HepG2 (cell line): ENCODE results near the gene PEX11A. TPM values are rescaled to one million over a fixed set of nuclear protein-coding genes. Genes with fewer than 3 reads are reported as not detected.
A peak's percentile ranks its signal among the peaks of the same experiment; 100 is the strongest.

Experiments
- ATF1 ChIP-seq: IDR thresholded peaks from 2 replicates; pipeline ENCODE4 v1.6.1; 2016; ENCODE audit warnings: mild to moderate bottlenecking, control low read depth
- ATF6 ChIP-seq: sonication (generic); formaldehyde crosslinking; conservative IDR thresholded peaks from 2 replicates; pipeline ENCODE4 v1.4.0; 2020; ENCODE audit warnings: missing genetic modification reagents
- BORCS8-MEF2B ChIP-seq: sonication (generic); formaldehyde crosslinking; IDR thresholded peaks from 2 replicates; pipeline ENCODE4 v1.8.0; 2022; ENCODE audit warnings: mild to moderate bottlenecking, missing genetic modification reagents
- ELF3 ChIP-seq: IDR thresholded peaks from 2 replicates; pipeline ENCODE4 v1.6.1; 2016; ENCODE audit warnings: missing genetic modification reagents, missing compliant biosample characterization
- GABPA ChIP-seq, 2 experiments: IDR thresholded peaks; 2 replicates each; pipeline ENCODE4 v1.6.1; 2011 to 2016; ENCODE audit warnings: low read depth in 2 of 2, low read length in 1 of 2, missing biosample characterization in 1 of 2, missing genetic modification characterization in 1 of 2
- KDM2A ChIP-seq: sonication (generic); formaldehyde crosslinking; IDR thresholded peaks from 2 replicates; pipeline ENCODE4 v1.4.0; 2020; ENCODE audit warnings: low read depth, missing genetic modification reagents, borderline replicate concordance
- MBD4 ChIP-seq: IDR thresholded peaks from 2 replicates; pipeline ENCODE4 v1.6.1; 2012; ENCODE audit warnings: low read length, inconsistent platforms, borderline replicate concordance
- MTA3 ChIP-seq: sonication (generic); formaldehyde crosslinking; IDR thresholded peaks from 2 replicates; pipeline ENCODE4 v1.4.0; 2020; ENCODE audit warnings: missing genetic modification reagents
- NONO ChIP-seq, 2 experiments: fragments of 450-650 bp in 1 of 2; sonication (generic) in 1 of 2; formaldehyde crosslinking in 1 of 2; IDR thresholded peaks in 1 of 2; conservative IDR thresholded peaks in 1 of 2; 2 replicates each; pipeline versions ENCODE4 v1.6.1 to v1.8.0; 2017 to 2022; ENCODE audit warnings: mild to moderate bottlenecking in 1 of 2, missing genetic modification reagents in 1 of 2, moderate library complexity in 1 of 2
- SPEN ChIP-seq: sonication (generic); formaldehyde crosslinking; IDR thresholded peaks from 2 replicates; pipeline ENCODE4 v1.5.1; 2020; ENCODE audit warnings: low read depth, mild to moderate bottlenecking, missing genetic modification reagents
- YY1 ChIP-seq: IDR thresholded peaks from 2 replicates; pipeline ENCODE4 v1.6.1; 2011; ENCODE audit warnings: low read length, low read depth, moderate library complexity, mild to moderate bottlenecking; ENCODE audit not compliant: insufficient read depth, insufficient replicate concordance
- ZFP36L1 ChIP-seq: sonication (generic); formaldehyde crosslinking; IDR thresholded peaks from 2 replicates; pipeline ENCODE4 v1.8.0; 2022; ENCODE audit warnings: mild to moderate bottlenecking, missing genetic modification reagents, moderate library complexity
- ZNF30 ChIP-seq: sonication (generic); formaldehyde crosslinking; IDR thresholded peaks from 2 replicates; pipeline ENCODE4 v1.5.0; 2020; ENCODE audit warnings: mild to moderate bottlenecking, missing genetic modification reagents
- ZNF558 ChIP-seq: sonication (generic); formaldehyde crosslinking; IDR thresholded peaks from 2 replicates; pipeline ENCODE4 v1.9.0; 2022; ENCODE audit warnings: mild to moderate bottlenecking, missing genetic modification reagents, borderline replicate concordance
- ZNF644 ChIP-seq: IDR thresholded peaks from 2 replicates; pipeline ENCODE4 v1.6.1; 2016; ENCODE audit warnings: low read depth
- polyA plus RNA-seq, 8 experiments: library from polyadenylated mRNA; depleted of rRNA in 3 of 8; stranded (reverse) in 7 of 8; unstranded in 1 of 8; fragments of >200 nt; fragmentation: Illumina TruSeq in 4 of 8; extraction: Trizol in 4 of 8; gene quantifications; 2 replicates each; pipeline versions ENCODE4 v1.2.1 to v1.2.3, GENCODE V29; 2011 to 2016; ENCODE audit warnings: low read depth in 4 of 8, missing spikeins in 1 of 8, mixed read lengths in 1 of 8; ENCODE audit not compliant: insufficient read depth in 1 of 8
- total RNA-seq, 5 experiments: library from RNA; depleted of rRNA; stranded (reverse); fragments of >200 nt; fragmentation: Illumina TruSeq; extraction: Trizol; gene quantifications; 2 replicates each; pipeline ENCODE4 v1.2.3, GENCODE V29; 2016; ENCODE audit warnings: low read depth in 1 of 5
- TF ChIP-seq, protein P1 (sequence below): sonication (generic); formaldehyde crosslinking; IDR thresholded peaks from 2 replicates; pipeline ENCODE4 v1.9.0; 2021; ENCODE audit warnings: mild to moderate bottlenecking, missing genetic modification reagents
- TF ChIP-seq, protein P2 (sequence below): sonication (generic); formaldehyde crosslinking; IDR thresholded peaks from 2 replicates; pipeline ENCODE4 v1.4.0; 2020; ENCODE audit warnings: mild to moderate bottlenecking, missing genetic modification reagents
- TF ChIP-seq, protein P3 (sequence below): sonication (generic); formaldehyde crosslinking; IDR thresholded peaks from 2 replicates; pipeline ENCODE4 v1.9.0; 2021; ENCODE audit warnings: missing genetic modification reagents, mild to moderate bottlenecking, borderline replicate concordance

PEX11A gene
- total and polyA plus RNA-seq, 2 of the 13 experiments (the other 11 are each of a cell fraction or from before 2014, with no cell fraction given), result 9.9 to 15.1 TPM

GRCh38 chr15:89690276-89691218, at the start of gene PEX11A, which contains the start of gene WDR93 (continued):
- TF ChIP-seq YY1 (no peak), NONO (IDR thresholded peaks at IDR 0.05) (no peak), NONO (CRISPR knock-in tag; conservative IDR thresholded peaks at IDR 0.05) (no peak; the same call in 1 of the 2 replicates), ZNF558 (CRISPR knock-in tag) (0 out of 2 replicates have a peak, but pooled peaks have one; percentile 55), ZFP36L1 (CRISPR knock-in tag) (no peak), ELF3 (CRISPR knock-in tag) (peak; percentile 29; the same call in 1 of the 2 replicates), BORCS8-MEF2B (CRISPR knock-in tag) (peak; percentile 57; the same call in 1 of the 2 replicates), ATF6 (CRISPR knock-in tag) (no peak), MTA3 (CRISPR knock-in tag) (no peak), MBD4 (no peak), KDM2A (CRISPR knock-in tag) (peak; percentile 76; the same call in 1 of the 2 replicates), SPEN (CRISPR knock-in tag) (peak; percentile 84), GABPA (IDR thresholded peaks at IDR 0.05; ENCODE audit: low read depth, low read length) (peak; percentile 89), GABPA (CRISPR knock-in tag; IDR thresholded peaks at IDR 0.05; ENCODE audit: low read depth) (peak; percentile 96), ZNF30 (no peak), ATF1 (CRISPR knock-in tag) (no peak), ZNF644 (CRISPR knock-in tag) (no peak)
- TF ChIP-seq, protein P1, sequence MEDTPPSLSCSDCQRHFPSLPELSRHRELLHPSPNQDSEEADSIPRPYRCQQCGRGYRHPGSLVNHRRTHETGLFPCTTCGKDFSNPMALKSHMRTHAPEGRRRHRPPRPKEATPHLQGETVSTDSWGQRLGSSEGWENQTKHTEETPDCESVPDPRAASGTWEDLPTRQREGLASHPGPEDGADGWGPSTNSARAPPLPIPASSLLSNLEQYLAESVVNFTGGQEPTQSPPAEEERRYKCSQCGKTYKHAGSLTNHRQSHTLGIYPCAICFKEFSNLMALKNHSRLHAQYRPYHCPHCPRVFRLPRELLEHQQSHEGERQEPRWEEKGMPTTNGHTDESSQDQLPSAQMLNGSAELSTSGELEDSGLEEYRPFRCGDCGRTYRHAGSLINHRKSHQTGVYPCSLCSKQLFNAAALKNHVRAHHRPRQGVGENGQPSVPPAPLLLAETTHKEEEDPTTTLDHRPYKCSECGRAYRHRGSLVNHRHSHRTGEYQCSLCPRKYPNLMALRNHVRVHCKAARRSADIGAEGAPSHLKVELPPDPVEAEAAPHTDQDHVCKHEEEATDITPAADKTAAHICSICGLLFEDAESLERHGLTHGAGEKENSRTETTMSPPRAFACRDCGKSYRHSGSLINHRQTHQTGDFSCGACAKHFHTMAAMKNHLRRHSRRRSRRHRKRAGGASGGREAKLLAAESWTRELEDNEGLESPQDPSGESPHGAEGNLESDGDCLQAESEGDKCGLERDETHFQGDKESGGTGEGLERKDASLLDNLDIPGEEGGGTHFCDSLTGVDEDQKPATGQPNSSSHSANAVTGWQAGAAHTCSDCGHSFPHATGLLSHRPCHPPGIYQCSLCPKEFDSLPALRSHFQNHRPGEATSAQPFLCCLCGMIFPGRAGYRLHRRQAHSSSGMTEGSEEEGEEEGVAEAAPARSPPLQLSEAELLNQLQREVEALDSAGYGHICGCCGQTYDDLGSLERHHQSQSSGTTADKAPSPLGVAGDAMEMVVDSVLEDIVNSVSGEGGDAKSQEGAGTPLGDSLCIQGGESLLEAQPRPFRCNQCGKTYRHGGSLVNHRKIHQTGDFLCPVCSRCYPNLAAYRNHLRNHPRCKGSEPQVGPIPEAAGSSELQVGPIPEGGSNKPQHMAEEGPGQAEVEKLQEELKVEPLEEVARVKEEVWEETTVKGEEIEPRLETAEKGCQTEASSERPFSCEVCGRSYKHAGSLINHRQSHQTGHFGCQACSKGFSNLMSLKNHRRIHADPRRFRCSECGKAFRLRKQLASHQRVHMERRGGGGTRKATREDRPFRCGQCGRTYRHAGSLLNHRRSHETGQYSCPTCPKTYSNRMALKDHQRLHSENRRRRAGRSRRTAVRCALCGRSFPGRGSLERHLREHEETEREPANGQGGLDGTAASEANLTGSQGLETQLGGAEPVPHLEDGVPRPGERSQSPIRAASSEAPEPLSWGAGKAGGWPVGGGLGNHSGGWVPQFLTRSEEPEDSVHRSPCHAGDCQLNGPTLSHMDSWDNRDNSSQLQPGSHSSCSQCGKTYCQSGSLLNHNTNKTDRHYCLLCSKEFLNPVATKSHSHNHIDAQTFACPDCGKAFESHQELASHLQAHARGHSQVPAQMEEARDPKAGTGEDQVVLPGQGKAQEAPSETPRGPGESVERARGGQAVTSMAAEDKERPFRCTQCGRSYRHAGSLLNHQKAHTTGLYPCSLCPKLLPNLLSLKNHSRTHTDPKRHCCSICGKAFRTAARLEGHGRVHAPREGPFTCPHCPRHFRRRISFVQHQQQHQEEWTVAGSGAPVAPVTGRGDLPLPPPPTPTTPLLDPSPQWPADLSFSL (CRISPR knock-in tag), result no peak
- TF ChIP-seq, protein P2, sequence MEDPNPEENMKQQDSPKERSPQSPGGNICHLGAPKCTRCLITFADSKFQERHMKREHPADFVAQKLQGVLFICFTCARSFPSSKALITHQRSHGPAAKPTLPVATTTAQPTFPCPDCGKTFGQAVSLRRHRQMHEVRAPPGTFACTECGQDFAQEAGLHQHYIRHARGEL (CRISPR knock-in tag), result no peak
- TF ChIP-seq, protein P3, sequence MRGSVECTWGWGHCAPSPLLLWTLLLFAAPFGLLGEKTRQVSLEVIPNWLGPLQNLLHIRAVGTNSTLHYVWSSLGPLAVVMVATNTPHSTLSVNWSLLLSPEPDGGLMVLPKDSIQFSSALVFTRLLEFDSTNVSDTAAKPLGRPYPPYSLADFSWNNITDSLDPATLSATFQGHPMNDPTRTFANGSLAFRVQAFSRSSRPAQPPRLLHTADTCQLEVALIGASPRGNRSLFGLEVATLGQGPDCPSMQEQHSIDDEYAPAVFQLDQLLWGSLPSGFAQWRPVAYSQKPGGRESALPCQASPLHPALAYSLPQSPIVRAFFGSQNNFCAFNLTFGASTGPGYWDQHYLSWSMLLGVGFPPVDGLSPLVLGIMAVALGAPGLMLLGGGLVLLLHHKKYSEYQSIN, result no peak
